GM19397 (cell line): ENCODE data around the gene PDE1C.
"Not testable (repeated sequence)": the region's sequence is repeated elsewhere in the genome, so short reads cannot be mapped to it uniquely, and the experiment has no call there.

ENCODE experiments used
- ATAC-seq: cut with Tn5 transposase; IDR thresholded peaks from one replicate; pipeline ENCODE4 v1.9.1; 2021; ENCODE audit warnings: mild to moderate bottlenecking, moderate library complexity; ENCODE audit not compliant: unreplicated experiment

PDE1C gene

GRCh38 chr7:32070406-32071360 lies at the start of gene PDE1C:
Gene PDE1C (minus strand): TSS chr7:32070407.
- no peak for ATAC-seq

- ATAC-seq, result no peak
Measured at GRCh38 chr7:32119790-32120196, 49.6 kb upstream of the PDE1C start.

- no peak for ATAC-seq
Measured at GRCh38 chr7:32117837-32118236, 47.6 kb upstream of the PDE1C start.

- no peak for ATAC-seq
Measured at GRCh38 chr7:32116436-32116835, 46.2 kb upstream of the PDE1C start.

- no peak for ATAC-seq
Measured at GRCh38 chr7:32115831-32116230, 45.6 kb upstream of the PDE1C start.

GRCh38 chr7:32108651-32109050 lies 38.4 kb upstream of the PDE1C start:
- no peak for ATAC-seq

GRCh38 chr7:32104766-32105165 lies 34.6 kb upstream of the PDE1C start:
- ATAC-seq, result no peak

GRCh38 chr7:32103361-32103760 lies 33.2 kb upstream of the PDE1C start:
- no peak for ATAC-seq

- ATAC-seq, result no peak
Measured at GRCh38 chr7:32102432-32102873, 32.2 kb upstream of the PDE1C start.

GRCh38 chr7:32100407-32100907 lies 30.2 kb upstream of the PDE1C start:
- no peak for ATAC-seq

GRCh38 chr7:32094516-32094915 lies 24.3 kb upstream of the PDE1C start:
- no peak for ATAC-seq

GRCh38 chr7:32093415-32094408 lies 23.5 kb upstream of the PDE1C start:
- no peak for ATAC-seq

GRCh38 chr7:32092346-32092745 lies 22.1 kb upstream of the PDE1C start:
- no peak for ATAC-seq

GRCh38 chr7:32091608-32092210 lies 21.5 kb upstream of the PDE1C start:
- no peak for ATAC-seq

- no peak for ATAC-seq
Measured at GRCh38 chr7:32089678-32090077, 19.5 kb upstream of the PDE1C start.

GRCh38 chr7:32089256-32089655 lies 19.0 kb upstream of the PDE1C start:
- ATAC-seq, result no peak

GRCh38 chr7:32088451-32088881 lies 18.3 kb upstream of the PDE1C start:
- no peak for ATAC-seq

GRCh38 chr7:32079510-32079909 lies 9.3 kb upstream of the PDE1C start:
- no peak for ATAC-seq

GRCh38 chr7:32078824-32079223 lies 8.6 kb upstream of the PDE1C start:
- ATAC-seq, result no peak

- ATAC-seq, result no peak
Measured at GRCh38 chr7:32077806-32078205, 7.6 kb upstream of the PDE1C start.

- ATAC-seq, result not testable (repeated sequence)
Measured at GRCh38 chr7:32076802-32077201, 6.6 kb upstream of the PDE1C start.
